Endothelial cell of umbilical vein (primary cell): ENCODE measurements around the gene UCKL1.

Experiments used
- JUN ChIP-seq: IDR thresholded peaks from 2 replicates; pipeline ENCODE4 v1.6.1; 2011; ENCODE audit warnings: borderline replicate concordance, low read depth; ENCODE audit not compliant: insufficient read length, insufficient read depth
- POLR2A ChIP-seq: IDR thresholded peaks from 2 replicates; pipeline ENCODE4 v1.6.1; 2012; ENCODE audit warnings: low read depth, mild to moderate bottlenecking, control low read depth, low read length
- POLR2AphosphoS5 ChIP-seq: IDR thresholded peaks from 2 replicates; pipeline ENCODE4 v1.6.1; 2012; ENCODE audit warnings: low read depth, mild to moderate bottlenecking, control low read depth, low read length, moderate library complexity; ENCODE audit not compliant: insufficient read depth
- TF ChIP-seq, protein P1 (sequence below), 2 donors: IDR thresholded peaks; 1 replicate in 1 of 2; 2 replicates in 1 of 2; pipeline ENCODE4 v1.5.1; 2011; ENCODE audit warnings: low read length in 2 of 2, mild to moderate bottlenecking in 2 of 2, moderate library complexity in 2 of 2, control low read depth in 1 of 2, inconsistent platforms in 1 of 2, low read depth in 1 of 2; ENCODE audit not compliant: insufficient read depth in 1 of 2; ENCODE audit errors: extremely low read depth in 1 of 2
- TF ChIP-seq, protein P2 (sequence below): IDR thresholded peaks from 2 replicates; pipeline ENCODE4 v1.6.1; 2011; ENCODE audit not compliant: insufficient read depth, insufficient read length

DNA sequence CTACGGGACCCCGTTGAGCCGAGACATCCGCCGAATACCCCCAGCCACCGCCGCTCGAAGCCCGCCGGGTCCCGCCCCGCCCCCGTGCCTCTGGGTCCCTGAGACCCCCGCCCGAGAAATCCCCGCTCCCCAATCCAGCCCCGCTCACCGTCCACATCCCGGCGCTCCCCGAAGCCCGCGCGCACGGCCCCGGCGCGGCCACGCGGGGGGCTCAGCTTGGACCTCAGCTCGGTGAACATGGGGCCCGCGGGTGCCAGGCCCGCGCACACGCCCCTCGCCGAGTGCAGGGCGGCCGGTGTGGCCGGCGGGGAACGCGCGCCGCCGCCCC, 23.0 kb upstream of the UCKL1 start:
- TF ChIP-seq, protein P1, sequence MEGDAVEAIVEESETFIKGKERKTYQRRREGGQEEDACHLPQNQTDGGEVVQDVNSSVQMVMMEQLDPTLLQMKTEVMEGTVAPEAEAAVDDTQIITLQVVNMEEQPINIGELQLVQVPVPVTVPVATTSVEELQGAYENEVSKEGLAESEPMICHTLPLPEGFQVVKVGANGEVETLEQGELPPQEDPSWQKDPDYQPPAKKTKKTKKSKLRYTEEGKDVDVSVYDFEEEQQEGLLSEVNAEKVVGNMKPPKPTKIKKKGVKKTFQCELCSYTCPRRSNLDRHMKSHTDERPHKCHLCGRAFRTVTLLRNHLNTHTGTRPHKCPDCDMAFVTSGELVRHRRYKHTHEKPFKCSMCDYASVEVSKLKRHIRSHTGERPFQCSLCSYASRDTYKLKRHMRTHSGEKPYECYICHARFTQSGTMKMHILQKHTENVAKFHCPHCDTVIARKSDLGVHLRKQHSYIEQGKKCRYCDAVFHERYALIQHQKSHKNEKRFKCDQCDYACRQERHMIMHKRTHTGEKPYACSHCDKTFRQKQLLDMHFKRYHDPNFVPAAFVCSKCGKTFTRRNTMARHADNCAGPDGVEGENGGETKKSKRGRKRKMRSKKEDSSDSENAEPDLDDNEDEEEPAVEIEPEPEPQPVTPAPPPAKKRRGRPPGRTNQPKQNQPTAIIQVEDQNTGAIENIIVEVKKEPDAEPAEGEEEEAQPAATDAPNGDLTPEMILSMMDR (IDR thresholded peaks at IDR 0.05; ENCODE audit: extremely low read depth in 1 of 2, insufficient read depth in 1 of 2, low read depth in 1 of 2, low read length in 2 of 2) = no peak
- TF ChIP-seq POLR2AphosphoS5 = no peak
- no peak for TF ChIP-seq POLR2A
- no peak for TF ChIP-seq JUN
- TF ChIP-seq, protein P2, sequence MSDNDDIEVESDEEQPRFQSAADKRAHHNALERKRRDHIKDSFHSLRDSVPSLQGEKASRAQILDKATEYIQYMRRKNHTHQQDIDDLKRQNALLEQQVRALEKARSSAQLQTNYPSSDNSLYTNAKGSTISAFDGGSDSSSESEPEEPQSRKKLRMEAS = no peak
